ENCODE data around the gene VPS36. TPM values are rescaled to one million over a fixed set of nuclear protein-coding genes. Genes with fewer than 3 reads are reported as not detected.

Gene VPS36
- total and polyA plus RNA-seq, 4 donors: 17.3 to 119 (median 30.1) TPM

GRCh38 chr13:52393572-52394357 lies 56.7 kb downstream of the VPS36 start:
- TF ChIP-seq CTCF (IDR thresholded peaks at IDR 0.05; ENCODE audit: control extremely low read depth, extremely low read depth): no peak
- ATAC-seq (ENCODE audit: insufficient read depth, low FRiP score): no peak
- Histone ChIP-seq H3K9ac (ENCODE audit: insufficient read depth in 1 of 2, low read length in 2 of 2) (no peak overlapping the region), H3K4me3 (no peak overlapping the region), H3K9me3 (ENCODE audit: control insufficient read depth in 4 of 4, insufficient read depth in 3 of 4, low read length in 3 of 4) (no peaks in the 10 kb centered on the region), H3K36me3 (ENCODE audit: control insufficient read depth in 4 of 4, insufficient read depth in 4 of 4, low read length in 4 of 4) (peaks cover 0 to 4% (median 0%) of the 10 kb centered on the region in 4 donors), H3K27me3 (ENCODE audit: control insufficient read depth in 3 of 3, insufficient read depth in 3 of 3, low read length in 2 of 3) (no peaks in the 10 kb centered on the region), H3K4me1 (ENCODE audit: control insufficient read depth in 5 of 5, insufficient read depth in 5 of 5, low read length in 5 of 5) (peaks cover 0 to 12% (median 3%) of the 10 kb centered on the region in 5 donors), H3K27ac (ENCODE audit: low read depth in 1 of 2, low read length in 1 of 2) (no peak overlapping the region)
- DNase-seq: no peak
- 71 to 78% methylated on average over 8 of the region's 8 CpGs for WGBS, 2 donors

- ATAC-seq (ENCODE audit: insufficient read depth, low FRiP score) (no peak), DNase-seq (no peak)
- no peak for TF ChIP-seq CTCF (IDR thresholded peaks at IDR 0.05; ENCODE audit: control extremely low read depth, extremely low read depth)
- H3K9me3 ChIP-seq (ENCODE audit: control insufficient read depth in 4 of 4, insufficient read depth in 3 of 4, low read length in 3 of 4): no peaks in the 10 kb centered on the region
- peaks cover 0 to 3% (median 0%) of the 10 kb centered on the region in 5 donors for H3K4me1 ChIP-seq (ENCODE audit: control insufficient read depth in 5 of 5, insufficient read depth in 5 of 5, low read length in 5 of 5)
- H3K27me3 ChIP-seq (ENCODE audit: control insufficient read depth in 3 of 3, insufficient read depth in 3 of 3, low read length in 2 of 3): no peaks in the 10 kb centered on the region
- no peak overlapping the region for H3K4me3 ChIP-seq
- no peak overlapping the region for H3K27ac ChIP-seq (ENCODE audit: low read depth in 1 of 2, low read length in 1 of 2)
- no peak overlapping the region for H3K9ac ChIP-seq (ENCODE audit: insufficient read depth in 1 of 2, low read length in 2 of 2)
- peaks cover 0 to 8% (median 1%) of the 10 kb centered on the region in 4 donors for H3K36me3 ChIP-seq (ENCODE audit: control insufficient read depth in 4 of 4, insufficient read depth in 4 of 4, low read length in 4 of 4)
Measured at GRCh38 chr13:52387721-52388120, 62.7 kb downstream of the VPS36 start.

- WGBS, 2 donors: 68 to 71% methylated on average over 4 of the region's 4 CpGs
- Histone ChIP-seq H3K9ac (ENCODE audit: insufficient read depth in 1 of 2, low read length in 2 of 2) (no peak overlapping the region), H3K36me3 (ENCODE audit: control insufficient read depth in 4 of 4, insufficient read depth in 4 of 4, low read length in 4 of 4) (peaks cover 0 to 8% (median 1%) of the 10 kb centered on the region in 4 donors), H3K27me3 (ENCODE audit: control insufficient read depth in 3 of 3, insufficient read depth in 3 of 3, low read length in 2 of 3) (no peaks in the 10 kb centered on the region), H3K4me1 (ENCODE audit: control insufficient read depth in 5 of 5, insufficient read depth in 5 of 5, low read length in 5 of 5) (peaks cover 0 to 3% (median 0%) of the 10 kb centered on the region in 5 donors), H3K27ac (ENCODE audit: low read depth in 1 of 2, low read length in 1 of 2) (no peak overlapping the region), H3K4me3 (no peak overlapping the region), H3K9me3 (ENCODE audit: control insufficient read depth in 4 of 4, insufficient read depth in 3 of 4, low read length in 3 of 4) (no peaks in the 10 kb centered on the region)
- ATAC-seq (ENCODE audit: insufficient read depth, low FRiP score): no peak
- DNase-seq: no peak
- no peak for TF ChIP-seq CTCF (IDR thresholded peaks at IDR 0.05; ENCODE audit: control extremely low read depth, extremely low read depth)
Measured at GRCh38 chr13:52385870-52386269, 64.6 kb downstream of the VPS36 start.

All from lung (tissue), 12 donors.